Measurements from ENCODE around the gene SCAMP4.

SCAMP4 gene

GRCh38 chr19:1922803-1923202 is 17.6 kb downstream of the SCAMP4 start:
- TF ChIP-seq FOXP2 (optimal IDR thresholded peaks at IDR 0.05; ENCODE audit: borderline replicate concordance, extremely low read depth, extremely low read length, insufficient read depth) (no peak), SIN3A (IDR thresholded peaks at IDR 0.05; ENCODE audit: borderline replicate concordance, insufficient read depth, low read length) (no peak), REST (IDR thresholded peaks at IDR 0.05; ENCODE audit: insufficient read depth in 1 of 2, low read depth in 2 of 2, low read length in 2 of 2) (no peak), POLR2AphosphoS5 (IDR thresholded peaks at IDR 0.05; ENCODE audit: low read depth, low read length) (no peak), TAF1 (IDR thresholded peaks at IDR 0.05; ENCODE audit: borderline replicate concordance, insufficient read depth, low read length) (no peak)

- TF ChIP-seq FOXP2 (optimal IDR thresholded peaks at IDR 0.05; ENCODE audit: borderline replicate concordance, extremely low read depth, extremely low read length, insufficient read depth) = no peak
- TF ChIP-seq POLR2AphosphoS5 (IDR thresholded peaks at IDR 0.05; ENCODE audit: low read depth, low read length) = no peak
- TF ChIP-seq REST (IDR thresholded peaks at IDR 0.05; ENCODE audit: insufficient read depth in 1 of 2, low read depth in 2 of 2, low read length in 2 of 2) = no peak
- no peak for TF ChIP-seq TAF1 (IDR thresholded peaks at IDR 0.05; ENCODE audit: borderline replicate concordance, insufficient read depth, low read length)
- TF ChIP-seq SIN3A (IDR thresholded peaks at IDR 0.05; ENCODE audit: borderline replicate concordance, insufficient read depth, low read length) = no peak
Measured at GRCh38 chr19:1923319-1923718, 18.1 kb downstream of the SCAMP4 start.

- TF ChIP-seq TAF1 (IDR thresholded peaks at IDR 0.05; ENCODE audit: borderline replicate concordance, insufficient read depth, low read length) (no peak), POLR2AphosphoS5 (IDR thresholded peaks at IDR 0.05; ENCODE audit: low read depth, low read length) (no peak)
Measured at GRCh38 chr19:1924320-1924961, 19.2 kb downstream of the SCAMP4 start.

GRCh38 chr19:1925544-1925943 is 20.3 kb downstream of the SCAMP4 start:
- TF ChIP-seq REST (IDR thresholded peaks at IDR 0.05; ENCODE audit: insufficient read depth in 1 of 2, low read depth in 2 of 2, low read length in 2 of 2) = no peak
- TF ChIP-seq TAF1 (IDR thresholded peaks at IDR 0.05; ENCODE audit: borderline replicate concordance, insufficient read depth, low read length) = no peak

- no peak for TF ChIP-seq REST (IDR thresholded peaks at IDR 0.05; ENCODE audit: insufficient read depth in 1 of 2, low read depth in 2 of 2, low read length in 2 of 2)
- TF ChIP-seq FOXP2 (optimal IDR thresholded peaks at IDR 0.05; ENCODE audit: borderline replicate concordance, extremely low read depth, extremely low read length, insufficient read depth) = peak; percentile 37
- TF ChIP-seq POLR2AphosphoS5 (IDR thresholded peaks at IDR 0.05; ENCODE audit: low read depth, low read length) = no peak
Measured at GRCh38 chr19:1929021-1929742, 24.0 kb downstream of the SCAMP4 start.
